ENCODE results near the gene RAF1.

Gene RAF1

GRCh38 chr3:12590096-12590495 lies 73.8 kb downstream of the RAF1 start:
- TF ChIP-seq, protein P1, sequence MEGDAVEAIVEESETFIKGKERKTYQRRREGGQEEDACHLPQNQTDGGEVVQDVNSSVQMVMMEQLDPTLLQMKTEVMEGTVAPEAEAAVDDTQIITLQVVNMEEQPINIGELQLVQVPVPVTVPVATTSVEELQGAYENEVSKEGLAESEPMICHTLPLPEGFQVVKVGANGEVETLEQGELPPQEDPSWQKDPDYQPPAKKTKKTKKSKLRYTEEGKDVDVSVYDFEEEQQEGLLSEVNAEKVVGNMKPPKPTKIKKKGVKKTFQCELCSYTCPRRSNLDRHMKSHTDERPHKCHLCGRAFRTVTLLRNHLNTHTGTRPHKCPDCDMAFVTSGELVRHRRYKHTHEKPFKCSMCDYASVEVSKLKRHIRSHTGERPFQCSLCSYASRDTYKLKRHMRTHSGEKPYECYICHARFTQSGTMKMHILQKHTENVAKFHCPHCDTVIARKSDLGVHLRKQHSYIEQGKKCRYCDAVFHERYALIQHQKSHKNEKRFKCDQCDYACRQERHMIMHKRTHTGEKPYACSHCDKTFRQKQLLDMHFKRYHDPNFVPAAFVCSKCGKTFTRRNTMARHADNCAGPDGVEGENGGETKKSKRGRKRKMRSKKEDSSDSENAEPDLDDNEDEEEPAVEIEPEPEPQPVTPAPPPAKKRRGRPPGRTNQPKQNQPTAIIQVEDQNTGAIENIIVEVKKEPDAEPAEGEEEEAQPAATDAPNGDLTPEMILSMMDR (IDR thresholded peaks at IDR 0.05), result no peak

GRCh38 chr3:12588039-12589009 lies 75.6 kb downstream of the RAF1 start:
- TF ChIP-seq, protein P1 (IDR thresholded peaks at IDR 0.05), result no peak

- TF ChIP-seq, protein P1 (IDR thresholded peaks at IDR 0.05), result no peak
Measured at GRCh38 chr3:12586403-12586802, 77.5 kb downstream of the RAF1 start.

GRCh38 chr3:12585970-12586369 lies 77.9 kb downstream of the RAF1 start:
- TF ChIP-seq, protein P1 (IDR thresholded peaks at IDR 0.05), result no peak

GRCh38 chr3:12585181-12585580 lies 78.7 kb downstream of the RAF1 start:
- TF ChIP-seq, protein P1 (IDR thresholded peaks at IDR 0.05), result no peak

DNA sequence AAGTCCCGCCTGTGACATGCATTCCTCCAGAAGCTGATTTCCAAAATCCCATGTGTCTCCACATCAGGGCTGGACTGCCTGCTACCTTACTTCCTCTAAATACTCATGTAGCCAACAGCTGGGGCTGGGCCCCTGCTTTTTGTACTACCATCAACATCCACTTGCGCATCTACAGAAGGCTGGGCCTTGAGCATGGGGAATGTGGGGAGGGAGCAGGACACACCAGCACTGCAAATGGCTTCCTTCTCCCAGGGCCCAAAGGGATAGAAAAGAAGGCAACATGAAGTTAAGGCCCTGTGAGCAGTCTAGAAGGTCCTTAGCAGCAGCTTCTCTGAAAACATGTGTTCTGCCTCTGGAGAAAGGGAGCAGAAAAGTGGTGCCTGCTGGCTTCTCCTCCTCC lies 79.8 kb downstream of the RAF1 start:
- TF ChIP-seq, protein P1 (IDR thresholded peaks at IDR 0.05), result no peak

GRCh38 chr3:12583280-12583679 lies 80.6 kb downstream of the RAF1 start:
- TF ChIP-seq, protein P1 (IDR thresholded peaks at IDR 0.05), result no peak

Data from LNCAP (cell line).